Epithelial cell of proximal tubule (primary cell): ENCODE measurements around the gene ETFB. TPM values are rescaled to one million over a fixed set of nuclear protein-coding genes. Genes with fewer than 3 reads are reported as not detected.

Experiments
- DNase-seq: peaks from one replicate; pipeline ENCODE4 v3.0.0-alpha.2; 2011; ENCODE audit warnings: low read depth
- H3K4me3 ChIP-seq: 2 replicates; pipeline ENCODE4 v1.5.1; 2011; ENCODE audit warnings: low read depth, mild to moderate bottlenecking, low read length
- CTCF ChIP-seq: conservative IDR thresholded peaks from 2 replicates; pipeline ENCODE4 v1.5.1; 2012; ENCODE audit warnings: low read depth, mild to moderate bottlenecking, low read length
- total RNA-seq: library from RNA; depleted of rRNA; stranded (reverse); fragments of >200 nt; gene quantifications from 2 replicates; pipeline ENCODE4 v1.2.3, GENCODE V29; 2015

ETFB gene
- total RNA-seq, 1 donor from 2014 or later: 56.0 TPM

DNA sequence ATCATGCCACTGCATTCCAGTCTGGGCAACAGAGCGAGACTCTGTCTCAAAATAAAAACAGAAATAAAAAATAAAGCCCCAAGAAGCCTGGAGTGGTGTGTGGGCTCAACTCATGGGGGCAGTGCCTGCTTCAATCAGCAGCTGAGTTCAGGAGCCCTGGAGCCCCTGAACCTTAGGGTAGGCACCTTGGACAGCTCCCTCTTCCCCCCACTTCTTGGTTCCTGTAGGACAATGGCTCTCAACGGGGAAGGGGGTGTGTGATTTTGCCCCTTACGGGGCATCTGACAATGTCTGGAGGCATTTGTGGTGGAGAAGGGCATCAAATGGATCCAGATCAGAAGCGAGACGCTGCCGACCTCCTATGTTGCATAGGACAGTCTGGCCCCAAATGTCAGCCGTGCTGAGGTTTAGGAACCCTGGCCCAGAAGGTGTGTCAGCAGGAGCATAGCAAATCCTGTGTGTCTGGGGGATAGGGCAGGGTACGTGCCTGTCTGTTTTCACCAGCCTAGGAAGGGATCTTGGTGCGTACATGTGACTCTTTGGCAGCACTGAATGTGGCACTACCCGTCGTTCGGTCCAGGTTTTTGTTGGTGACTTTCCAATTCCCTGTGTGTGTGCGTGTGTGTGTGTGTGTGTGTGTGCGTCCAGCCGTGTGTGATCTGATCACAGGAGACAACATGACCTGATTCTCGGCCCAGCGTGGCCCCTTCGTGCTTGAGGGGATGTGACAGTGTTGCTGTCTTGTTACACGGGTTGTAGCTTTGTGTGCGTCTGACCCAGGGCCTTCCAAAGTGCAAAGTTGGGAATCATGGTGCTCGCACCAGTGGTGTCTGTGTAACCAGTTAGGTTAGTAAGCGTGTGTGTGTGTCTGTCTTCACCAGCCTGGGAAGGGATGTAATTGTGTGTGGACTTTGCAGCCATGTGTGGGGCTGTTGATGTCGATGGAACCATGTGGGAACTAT is 47.2 kb downstream of the ETFB start:
- no peak overlapping the region for H3K4me3 ChIP-seq
- no peak for TF ChIP-seq CTCF
- no peak for DNase-seq

- TF ChIP-seq CTCF: no peak
- no peak overlapping the region for H3K4me3 ChIP-seq
- DNase-seq: no peak
These were observed 48.2 kb downstream of the ETFB start for GRCh38 chr19:51317968-51318367.

DNA sequence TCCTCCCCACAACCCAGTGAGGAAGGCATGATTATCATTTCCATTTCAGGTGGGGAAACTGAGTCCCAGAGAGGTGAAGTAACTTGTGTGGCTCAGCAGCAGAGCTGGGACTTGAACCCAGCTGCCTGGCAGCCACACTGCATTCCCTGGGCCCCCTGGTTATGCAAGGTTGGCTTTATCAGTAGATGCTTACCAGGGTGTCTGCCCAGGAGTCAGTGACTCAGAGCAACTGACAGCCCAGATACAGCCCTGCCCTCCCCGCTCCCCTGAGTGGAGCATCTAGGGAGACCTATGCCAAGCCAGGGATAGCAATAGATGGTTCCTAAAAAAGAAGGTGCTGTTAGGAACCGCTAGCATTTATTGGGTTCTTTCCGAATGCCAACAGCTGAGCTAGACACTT is 48.8 kb downstream of the ETFB start:
- no peak for TF ChIP-seq CTCF
- DNase-seq: no peak
- no peak overlapping the region for H3K4me3 ChIP-seq

- TF ChIP-seq CTCF: no peak
- no peak for DNase-seq
- H3K4me3 ChIP-seq: no peak overlapping the region
These were observed 49.5 kb downstream of the ETFB start for GRCh38 chr19:51316688-51317087.

DNA sequence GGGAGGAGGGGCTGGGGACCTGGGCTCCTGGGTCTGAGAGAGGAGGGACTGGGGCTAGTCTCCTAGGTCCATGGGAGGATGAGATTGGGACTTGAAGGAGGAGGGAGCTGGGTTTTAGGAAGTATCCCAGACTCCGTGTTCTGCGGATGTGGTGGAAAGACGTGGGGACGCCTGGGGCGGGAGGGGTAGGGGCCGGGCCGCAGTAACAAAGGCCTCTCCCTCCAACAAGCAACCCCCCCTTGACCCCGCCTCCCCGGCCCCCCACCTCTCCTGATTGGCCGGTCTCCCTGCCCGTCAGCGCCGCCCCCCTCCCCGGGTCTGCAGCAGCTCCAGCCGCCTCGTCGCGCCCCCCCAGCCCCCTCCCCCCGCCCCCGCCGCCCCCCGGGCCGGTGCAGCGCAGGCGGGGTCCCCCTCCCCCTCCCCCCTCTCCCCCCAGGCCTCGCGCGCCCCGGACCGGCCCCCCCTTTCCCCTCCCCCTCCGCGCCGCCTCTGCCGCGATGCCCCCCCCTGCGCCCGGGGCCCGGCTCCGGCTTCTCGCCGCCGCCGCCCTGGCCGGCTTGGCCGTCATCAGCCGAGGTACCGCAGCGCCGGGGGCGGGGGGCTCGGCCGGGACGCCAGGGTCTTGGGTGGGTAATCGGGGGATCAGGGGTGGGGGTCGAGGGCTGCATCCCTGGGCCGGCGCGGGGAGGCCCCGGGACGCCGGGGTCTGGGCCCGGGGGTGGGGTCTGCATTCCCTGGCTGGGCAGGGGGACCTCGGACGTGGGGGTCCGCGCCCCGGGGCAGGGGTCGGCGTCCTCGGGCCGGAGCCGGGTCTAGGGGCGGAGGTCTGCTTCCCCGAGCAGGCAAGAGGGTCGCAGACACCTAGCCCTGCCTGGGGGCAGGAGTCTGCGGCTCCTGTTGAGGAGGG is 54.6 kb downstream of the ETFB start, which contains the start of gene IGLON5:
IGLON5 (plus strand) TSS at position 294 of the 907 bp plus-strand sequence; CDS start at position 498, 204 bp downstream.
- DNase-seq: no peak
- no peak for TF ChIP-seq CTCF
- no peak within 1 kb of the TSS for H3K4me3 ChIP-seq

DNA sequence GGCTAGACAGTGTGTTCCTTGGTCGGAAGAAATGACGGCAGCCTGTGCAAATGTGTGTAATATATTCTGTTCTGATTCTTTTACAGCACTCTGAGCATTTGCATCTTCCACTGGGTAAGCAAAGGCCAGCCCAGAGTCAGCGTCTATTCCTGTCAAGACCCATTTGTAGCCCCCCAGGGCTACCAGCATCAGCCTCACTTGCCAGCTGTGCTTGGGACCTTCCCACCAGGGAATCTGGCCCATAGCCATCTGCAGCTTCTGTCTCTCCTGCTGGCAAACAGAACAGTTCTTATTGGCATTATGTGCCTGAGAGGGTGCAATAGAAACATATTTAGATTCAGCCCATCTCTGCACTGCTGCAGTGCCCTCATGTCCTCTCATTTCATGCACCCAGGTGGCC is 60.7 kb downstream of the ETFB start:
- TF ChIP-seq CTCF: no peak
- H3K4me3 ChIP-seq: no peak overlapping the region
- DNase-seq: no peak
